ENCODE data around the gene RNF141. TPM values are rescaled to one million over a fixed set of nuclear protein-coding genes. Genes with fewer than 3 reads are reported as not detected.

The RNF141 gene
- total and polyA plus RNA-seq, 9 donors = 8.1 to 30.0 (median 16.6) TPM

GRCh38 chr11:10572533-10572932 is 31.5 kb upstream of the RNF141 start:
- H3K4me1 ChIP-seq (ENCODE audit: insufficient read depth) = no peaks in the 10 kb centered on the region
- 92 to 96% (median 93%) methylated on average over 2 of the region's 2 CpGs for WGBS, 3 donors
- no peak overlapping the region for H3K27ac ChIP-seq
- H3K4me3 ChIP-seq = no peak overlapping the region
- intact Hi-C loops (cut with DNase I) = no loop called here
- H3K27me3 ChIP-seq = no peaks in the 10 kb centered on the region
- no peaks in the 10 kb centered on the region for H3K9me3 ChIP-seq
- TF ChIP-seq EP300 (IDR thresholded peaks at IDR 0.05) = no peak
- TF ChIP-seq, protein P1, sequence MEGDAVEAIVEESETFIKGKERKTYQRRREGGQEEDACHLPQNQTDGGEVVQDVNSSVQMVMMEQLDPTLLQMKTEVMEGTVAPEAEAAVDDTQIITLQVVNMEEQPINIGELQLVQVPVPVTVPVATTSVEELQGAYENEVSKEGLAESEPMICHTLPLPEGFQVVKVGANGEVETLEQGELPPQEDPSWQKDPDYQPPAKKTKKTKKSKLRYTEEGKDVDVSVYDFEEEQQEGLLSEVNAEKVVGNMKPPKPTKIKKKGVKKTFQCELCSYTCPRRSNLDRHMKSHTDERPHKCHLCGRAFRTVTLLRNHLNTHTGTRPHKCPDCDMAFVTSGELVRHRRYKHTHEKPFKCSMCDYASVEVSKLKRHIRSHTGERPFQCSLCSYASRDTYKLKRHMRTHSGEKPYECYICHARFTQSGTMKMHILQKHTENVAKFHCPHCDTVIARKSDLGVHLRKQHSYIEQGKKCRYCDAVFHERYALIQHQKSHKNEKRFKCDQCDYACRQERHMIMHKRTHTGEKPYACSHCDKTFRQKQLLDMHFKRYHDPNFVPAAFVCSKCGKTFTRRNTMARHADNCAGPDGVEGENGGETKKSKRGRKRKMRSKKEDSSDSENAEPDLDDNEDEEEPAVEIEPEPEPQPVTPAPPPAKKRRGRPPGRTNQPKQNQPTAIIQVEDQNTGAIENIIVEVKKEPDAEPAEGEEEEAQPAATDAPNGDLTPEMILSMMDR (IDR thresholded peaks at IDR 0.05) = no peak
- no peak for TF ChIP-seq POLR2A (IDR thresholded peaks at IDR 0.05)
- DNase-seq = no peak
- H3K36me3 ChIP-seq = no peaks in the 10 kb centered on the region

DNA sequence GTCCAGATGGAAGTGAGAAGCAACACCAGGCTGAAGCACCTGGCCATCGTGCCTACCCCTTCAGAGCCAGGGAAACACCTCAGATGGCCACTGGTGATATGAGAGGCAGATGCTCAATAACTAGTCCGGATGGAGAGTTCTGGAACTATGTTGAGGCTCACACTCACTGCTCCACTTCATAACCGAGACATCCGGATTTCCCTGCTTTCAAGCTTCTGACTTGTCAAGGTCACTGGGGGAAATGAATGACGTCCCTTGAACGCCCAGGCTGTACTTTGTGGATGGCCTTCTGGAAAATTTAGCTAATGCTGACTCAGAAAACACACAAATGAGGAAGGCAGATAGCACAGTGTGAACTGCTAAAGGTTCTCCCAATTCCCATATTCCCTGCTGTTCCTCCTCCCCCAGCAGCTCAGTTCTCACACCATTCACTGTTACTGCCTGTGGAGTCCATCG is 27.5 kb upstream of the RNF141 start, which contains the start of gene LYVE1:
Gene LYVE1, minus strand, starts transcription at position 180 of the 456 bp plus-strand sequence. Its CDS starts 133 bp downstream, at position 47.
- peak in 2 of 5 donors; percentile 23 to 34 for DNase-seq
- no peaks in the 10 kb centered on the region for H3K4me1 ChIP-seq (ENCODE audit: insufficient read depth)
- intact Hi-C loops (cut with DNase I) = loop anchor here in 1 of 4 donors (10.0 kb wide), 1 partner anchor 166 kb away; no protein-coding TSS in a partner anchor

GRCh38 chr11:10567446-10567845 is 26.5 kb upstream of the RNF141 start:
- TF ChIP-seq EP300 (IDR thresholded peaks at IDR 0.05) (no peak), POLR2A (IDR thresholded peaks at IDR 0.05) (no peak)
- TF ChIP-seq, protein P1 (IDR thresholded peaks at IDR 0.05) = no peak
- Histone ChIP-seq H3K27ac (no peak overlapping the region), H3K4me1 (ENCODE audit: insufficient read depth) (no peaks in the 10 kb centered on the region), H3K9me3 (no peaks in the 10 kb centered on the region), H3K36me3 (no peaks in the 10 kb centered on the region), H3K4me3 (no peak overlapping the region), H3K27me3 (no peaks in the 10 kb centered on the region)
- intact Hi-C loops (cut with DNase I) = loop anchor here in 1 of 4 donors (10.0 kb wide), 1 partner anchor 167 kb away; no protein-coding TSS in a partner anchor
- no peak for DNase-seq
- WGBS, 3 donors = 85 to 93% (median 93%) methylated on average over 2 of the region's 2 CpGs

More for the DNA sequence above, 27.5 kb upstream of the RNF141 start, which contains the start of gene LYVE1:
- no peak for TF ChIP-seq POLR2A (IDR thresholded peaks at IDR 0.05)
- TF ChIP-seq, protein P1 (IDR thresholded peaks at IDR 0.05) = no peak
- TF ChIP-seq EP300 (IDR thresholded peaks at IDR 0.05) = no peak
- WGBS, 3 donors = 38 to 45% (median 40%) methylated on average over 7 of the region's 7 CpGs
- peak within 1 kb of the TSS in 1 of 2 donors; percentile 5 for H3K27ac ChIP-seq
- no peaks in the 10 kb centered on the region for H3K9me3 ChIP-seq
- H3K27me3 ChIP-seq = no peaks in the 10 kb centered on the region
- no peaks in the 10 kb centered on the region for H3K36me3 ChIP-seq
- no peak within 1 kb of the TSS for H3K4me3 ChIP-seq

DNA sequence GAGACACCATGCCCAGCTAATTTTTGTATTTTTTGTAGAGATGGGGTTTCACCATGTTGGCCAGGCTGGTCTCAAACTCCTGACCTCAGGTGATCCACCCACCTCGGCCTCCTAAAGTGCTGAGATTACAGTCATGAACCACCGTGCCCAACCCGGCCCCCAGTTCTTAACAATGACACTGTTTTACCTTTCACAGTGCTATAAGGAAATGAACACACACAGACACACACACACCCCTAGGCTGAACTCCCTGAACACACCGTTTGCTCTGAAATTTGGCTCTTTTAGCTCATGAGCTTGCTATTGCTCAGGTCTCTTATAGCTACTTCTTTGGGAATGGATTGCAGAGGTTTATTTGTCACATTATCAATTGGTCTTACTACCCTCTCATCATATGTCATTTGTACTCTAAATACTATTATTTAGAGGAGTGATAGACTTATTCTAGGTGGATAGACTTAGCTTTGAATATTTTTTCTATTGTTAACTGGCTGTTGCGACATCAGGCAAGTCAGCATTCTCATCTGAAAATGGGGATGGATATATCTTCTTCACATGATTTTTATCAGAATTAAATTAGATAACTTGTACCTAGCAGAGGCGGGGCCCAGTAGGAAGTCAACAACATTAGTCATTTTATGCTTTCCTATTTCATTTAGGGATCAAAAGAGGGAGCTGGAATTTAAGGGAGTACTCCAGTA is 25.4 kb upstream of the RNF141 start:
- no peaks in the 10 kb centered on the region for H3K9me3 ChIP-seq
- WGBS, 3 donors = 74 to 84% (median 82%) methylated on average over 6 of the region's 6 CpGs
- TF ChIP-seq, protein P1 (IDR thresholded peaks at IDR 0.05) = no peak
- TF ChIP-seq EP300 (IDR thresholded peaks at IDR 0.05) (no peak), POLR2A (IDR thresholded peaks at IDR 0.05) (no peak)
- no peaks in the 10 kb centered on the region for H3K27me3 ChIP-seq
- DNase-seq = no peak
- H3K4me1 ChIP-seq (ENCODE audit: insufficient read depth) = no peaks in the 10 kb centered on the region
- H3K36me3 ChIP-seq = no peaks in the 10 kb centered on the region
- no peak overlapping the region for H3K4me3 ChIP-seq
- intact Hi-C loops (cut with DNase I) = loop anchor here in 1 of 4 donors (10.0 kb wide), 1 partner anchor 168 kb away; no protein-coding TSS in a partner anchor
- no peak overlapping the region for H3K27ac ChIP-seq

All from ovary (tissue), 9 donors.